ENCODE measurements around the gene PPIL6. TPM values are rescaled to one million over a fixed set of nuclear protein-coding genes. Genes with fewer than 3 reads are reported as not detected.

PPIL6 gene
- total and polyA plus RNA-seq, 2 donors (not counting 1 experiment from before 2014, with no cell fraction given) = 0.85 to 1.8 TPM

GRCh38 chr6:109449795-109450673, 9.6 kb upstream of the PPIL6 start:
- TF ChIP-seq EZH2 (IDR thresholded peaks at IDR 0.05; ENCODE audit: borderline replicate concordance, insufficient read depth, low read depth, low read length, poor library complexity, severe bottlenecking) = no peak
- TF ChIP-seq CTCF (IDR thresholded peaks at IDR 0.05) = no peak
- Mint-ChIP-seq H3K27ac (peak overlapping the region; percentile 79), H3K27me3 (no peaks in the 10 kb centered on the region), H3K9me3 (ENCODE audit: insufficient read depth) (no peaks in the 10 kb centered on the region), H3K4me3 (peak overlapping the region; percentile 47), H3K4me1 (peaks cover 78% of the 10 kb centered on the region)
- CTCF ChIA-PET = interaction anchor here (0.5 to 1.1 kb wide), 2 partner anchors 10 to 13 kb away, joined by 3 read pairs; no protein-coding TSS in a partner anchor
- Histone ChIP-seq H3K27me3 (replicated peaks in 1 of 4; ENCODE audit: control extremely low read depth in 1 of 4, control insufficient read depth in 3 of 4, insufficient read depth in 4 of 4, low read length in 3 of 4) (no peaks in the 10 kb centered on the region), H3K79me2 (ENCODE audit: control insufficient read depth, insufficient read depth, low read length) (peaks cover 36% of the 10 kb centered on the region), H2AFZ (ENCODE audit: insufficient read depth, low read depth, low read length, poor library complexity, severe bottlenecking) (no peak overlapping the region), H3K36me3 (replicated peaks in 1 of 2; ENCODE audit: control extremely low read depth in 1 of 2, control insufficient read depth in 1 of 2, extremely low read depth in 1 of 2, insufficient read depth in 2 of 2, low read length in 1 of 2) (peaks cover 0 to 50% of the 10 kb centered on the region in 2 experiments), H3K9ac (ENCODE audit: low read length) (no peak overlapping the region), H3K4me3 (ENCODE audit: control extremely low read depth in 1 of 5, extremely low read depth in 1 of 5, insufficient read depth in 1 of 5, low read depth in 2 of 5, low read length in 4 of 5) (peak overlapping the region in 1 of 5 experiments; percentile 19), H3K27ac (ENCODE audit: low read length in 2 of 2) (peak overlapping the region; percentile 19 to 76), H3K4me2 (replicated peaks; ENCODE audit: low read depth, low read length, poor library complexity, severe bottlenecking) (peak overlapping the region; percentile 65), H3K9me3 (ENCODE audit: control extremely low read depth in 1 of 3, control insufficient read depth in 2 of 3, insufficient read depth in 1 of 3, low read length in 2 of 3) (no peaks in the 10 kb centered on the region), H3K4me1 (ENCODE audit: control insufficient read depth in 2 of 2, insufficient read depth in 2 of 2, low read length in 2 of 2) (peaks cover 70 to 74% of the 10 kb centered on the region in 2 donors), H4K20me1 (ENCODE audit: control insufficient read depth, insufficient read depth, low read length, poor library complexity, severe bottlenecking) (peaks cover 9% of the 10 kb centered on the region)
- peak; percentile 77 for DNase-seq
- WGBS (ENCODE audit: insufficient coverage) = 66% methylated on average over 16 of the region's 16 CpGs
- intact Hi-C loops (cut with micrococcal nuclease) = loop anchor here (1.0 to 10.0 kb wide), 3 partner anchors 9 to 1425 kb away; partner anchors contain the start of gene AMD1
- peak; percentile 28 for ATAC-seq (ENCODE audit: low read depth)
- POLR2A ChIA-PET = interaction anchor here (0.5 to 3.7 kb wide), 3 partner anchors 9 to 67 kb away, joined by 4 to 21 read pairs (median 6); partner anchors contain the start of genes PPIL6 and SMPD2
